GM18511 (cell line): ENCODE data around the gene ATCAY.

Source experiments
- ATAC-seq: cut with Tn5 transposase; IDR thresholded peaks from one replicate; pipeline ENCODE4 v1.9.1; 2021; ENCODE audit warnings: mild to moderate bottlenecking, moderate library complexity; ENCODE audit not compliant: unreplicated experiment

The ATCAY gene, protein sequence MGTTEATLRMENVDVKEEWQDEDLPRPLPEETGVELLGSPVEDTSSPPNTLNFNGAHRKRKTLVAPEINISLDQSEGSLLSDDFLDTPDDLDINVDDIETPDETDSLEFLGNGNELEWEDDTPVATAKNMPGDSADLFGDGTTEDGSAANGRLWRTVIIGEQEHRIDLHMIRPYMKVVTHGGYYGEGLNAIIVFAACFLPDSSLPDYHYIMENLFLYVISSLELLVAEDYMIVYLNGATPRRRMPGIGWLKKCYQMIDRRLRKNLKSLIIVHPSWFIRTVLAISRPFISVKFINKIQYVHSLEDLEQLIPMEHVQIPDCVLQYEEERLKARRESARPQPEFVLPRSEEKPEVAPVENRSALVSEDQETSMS

DNA sequence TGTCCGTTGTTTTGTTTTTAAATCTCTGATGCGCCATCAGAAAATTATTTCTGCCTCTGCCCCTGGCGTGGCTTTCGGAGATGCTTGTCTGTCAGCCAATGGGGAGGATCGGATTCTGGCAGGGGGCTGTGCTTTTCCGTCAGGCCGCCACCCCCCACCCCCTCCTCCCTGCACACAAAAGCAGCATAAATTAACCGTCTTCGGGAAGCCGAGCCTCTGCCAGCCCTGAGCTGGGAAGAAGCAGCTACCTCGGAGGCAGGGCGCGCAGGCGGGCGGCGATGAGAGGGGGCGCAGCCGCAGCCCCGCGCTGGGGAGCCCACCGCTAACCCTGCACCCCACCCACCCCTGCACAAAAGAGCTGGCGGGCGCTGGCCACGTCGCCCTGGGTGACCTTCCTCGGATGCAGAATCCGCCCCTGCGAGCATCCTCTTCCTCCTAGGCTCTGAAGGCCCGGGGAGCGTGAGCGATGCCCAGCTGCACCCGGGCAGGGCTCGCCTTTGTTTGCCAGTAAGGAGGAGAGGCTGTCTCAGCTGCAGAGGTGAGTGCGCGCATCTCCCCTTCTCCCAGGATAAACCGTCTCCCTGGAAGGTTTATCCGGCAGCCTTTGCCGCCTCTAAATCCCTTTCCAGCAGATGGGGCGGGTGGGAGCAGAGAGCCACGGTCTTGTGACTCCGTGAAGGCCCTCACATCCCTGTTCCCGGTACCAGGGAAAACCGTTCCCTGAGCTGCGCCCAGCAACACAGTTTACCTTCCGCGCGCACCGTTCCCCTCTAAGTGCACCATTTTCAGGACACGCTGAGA, at the start of gene ATCAY:
ATCAY (plus strand) TSS at position 215 of the 801 bp plus-strand sequence. CDS start 5,083 bp downstream, outside the sequence.
- ATAC-seq = no peak

DNA sequence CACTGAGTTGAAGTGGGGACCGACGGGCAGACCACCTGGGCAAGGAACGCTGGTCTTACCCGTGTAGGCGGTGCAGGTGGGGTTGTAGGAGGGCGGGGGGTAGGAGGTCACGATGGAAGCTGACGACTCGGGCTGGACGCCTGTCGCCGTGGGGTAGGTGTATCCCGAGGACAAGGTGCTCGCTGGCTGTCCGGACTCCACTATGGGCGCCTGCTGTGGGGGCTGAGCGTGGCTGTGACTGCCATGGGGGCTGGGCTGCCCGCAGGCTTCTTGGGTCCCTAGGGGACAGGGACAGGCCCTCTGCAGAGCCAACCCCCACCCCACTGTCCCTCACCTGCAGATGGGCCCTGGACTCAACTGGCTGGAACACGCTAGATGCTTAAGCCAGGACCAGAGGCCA, 48.9 kb upstream of the ATCAY start:
- no peak for ATAC-seq

DNA sequence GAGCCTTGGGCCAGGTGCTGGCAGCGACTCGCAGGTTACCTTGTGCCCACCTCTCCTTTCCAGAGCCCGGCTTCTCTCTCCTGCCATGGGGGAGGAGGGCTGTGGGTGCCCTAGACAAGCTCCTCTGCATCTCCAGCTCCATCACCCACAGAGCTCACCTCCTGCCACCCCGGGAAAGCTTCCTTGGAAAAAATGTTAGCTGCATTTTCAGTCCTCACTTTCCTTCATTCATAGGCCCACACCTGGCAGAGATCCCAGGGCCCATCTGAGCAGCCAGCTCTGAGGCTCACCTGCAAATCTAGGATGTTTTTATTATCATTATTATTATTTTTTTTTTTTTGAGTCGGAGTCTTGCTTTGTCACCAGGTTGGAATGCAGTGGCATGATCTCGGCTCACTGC, 48.5 kb upstream of the ATCAY start:
- no peak for ATAC-seq

DNA sequence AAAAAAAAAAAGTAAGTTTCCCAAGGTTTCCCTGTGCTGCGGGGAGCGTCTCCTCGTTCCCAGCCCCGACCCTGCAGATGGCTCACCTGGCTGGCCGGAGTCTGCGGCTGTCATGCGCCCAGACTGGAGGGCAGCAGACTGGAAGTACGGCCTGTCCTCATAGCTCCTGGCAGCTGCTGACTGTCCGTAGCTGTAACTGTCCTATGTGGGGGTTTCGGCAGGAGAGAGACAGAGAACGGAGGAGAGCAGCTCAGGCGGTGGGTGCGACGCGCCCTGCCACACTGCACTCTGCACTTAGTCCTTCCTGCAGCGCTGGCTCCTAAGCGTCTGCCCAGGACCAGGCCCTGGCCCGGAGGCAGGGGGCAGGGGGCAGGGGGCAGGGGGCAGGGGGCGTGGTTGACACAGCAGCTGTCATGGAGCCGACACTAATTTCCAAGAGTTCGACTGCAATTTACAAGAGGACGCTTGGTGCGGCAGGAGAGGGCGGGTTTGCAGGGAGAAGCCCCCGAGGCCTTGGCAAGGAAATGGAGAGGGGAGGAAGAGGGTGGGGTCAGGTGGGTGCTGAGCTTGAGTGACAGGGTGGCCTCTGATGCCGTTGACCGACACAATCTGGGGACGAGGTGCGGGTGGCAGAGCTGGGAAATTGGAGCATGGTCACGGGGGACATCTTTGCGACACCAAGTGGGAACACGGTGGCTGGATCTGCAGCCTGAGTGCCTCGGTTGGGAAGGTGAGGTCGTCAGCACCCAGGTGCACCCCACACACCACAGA, 46.7 kb upstream of the ATCAY start:
- no peak for ATAC-seq

DNA sequence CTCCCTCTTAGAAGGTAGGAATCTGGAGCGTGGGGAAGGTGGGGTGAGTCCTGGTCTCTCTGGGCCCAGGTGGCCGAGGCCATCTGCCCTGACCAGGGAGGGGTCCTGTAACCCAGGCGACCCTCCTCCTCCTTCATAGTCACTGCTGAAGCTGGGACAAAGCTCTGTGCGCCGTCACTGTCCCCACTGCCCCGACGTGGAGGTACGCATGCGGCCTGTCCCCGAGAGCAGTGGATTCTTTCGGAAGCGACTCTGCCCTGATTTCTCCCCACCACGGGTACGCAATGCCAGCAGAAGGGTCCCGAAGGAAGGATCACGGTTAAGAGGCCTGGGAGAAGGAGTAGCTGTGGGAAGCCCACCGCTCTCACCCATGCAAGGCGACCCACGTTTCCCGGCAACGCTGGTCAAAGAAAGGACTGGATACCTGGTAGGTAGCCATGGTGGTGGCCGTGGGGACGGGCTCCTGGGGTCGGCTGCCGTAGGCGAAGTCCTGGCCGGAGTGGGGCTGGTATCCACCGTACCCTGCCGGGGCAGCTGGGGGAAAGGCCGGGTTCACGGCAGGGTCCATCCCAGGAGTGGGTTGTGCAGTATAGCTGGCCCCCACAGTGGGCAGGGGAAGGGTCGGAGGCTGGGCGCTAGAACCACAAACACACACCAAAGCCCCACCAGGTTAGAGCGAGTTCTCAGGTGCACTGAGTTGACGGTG, 46.0 kb upstream of the ATCAY start:
- no peak for ATAC-seq

DNA sequence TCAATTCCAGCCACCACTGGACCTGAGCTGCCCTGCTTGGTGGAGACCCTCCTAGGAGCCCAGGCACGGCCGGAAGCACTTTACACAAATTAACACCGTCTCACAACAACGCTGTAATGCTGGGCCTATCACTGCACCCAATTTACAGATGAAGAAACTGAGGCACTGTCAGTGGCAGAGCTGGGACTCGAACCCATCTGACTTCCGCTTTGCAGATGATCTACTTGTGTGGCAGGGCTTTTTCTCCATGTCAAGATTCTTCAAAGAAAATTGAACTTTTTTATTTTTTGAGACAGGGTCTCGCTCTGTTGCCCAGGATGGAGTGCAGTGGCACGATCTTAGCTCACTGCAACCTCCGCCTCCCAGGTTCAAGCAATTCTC, 45.4 kb upstream of the ATCAY start:
- no peak for ATAC-seq

DNA sequence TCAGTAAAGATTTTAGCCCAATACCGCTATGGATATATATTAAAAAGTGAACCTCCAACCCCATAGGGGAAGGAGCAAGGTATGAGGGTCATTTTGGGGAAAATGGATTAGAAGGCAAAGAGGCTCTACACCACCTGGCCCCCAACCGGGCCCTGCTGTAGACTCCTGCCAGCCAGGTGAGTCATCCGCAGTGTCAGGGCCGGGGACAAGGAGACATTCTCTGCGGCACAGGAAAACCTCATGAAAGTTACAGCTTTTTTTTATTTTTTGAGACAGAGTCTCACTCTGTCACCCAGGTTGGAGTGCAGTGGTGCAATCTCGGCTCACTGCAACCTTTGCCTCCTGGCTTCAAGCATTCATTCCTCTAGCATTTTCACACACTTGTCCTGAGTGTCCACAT, 43.6 kb upstream of the ATCAY start:
- no peak for ATAC-seq

DNA sequence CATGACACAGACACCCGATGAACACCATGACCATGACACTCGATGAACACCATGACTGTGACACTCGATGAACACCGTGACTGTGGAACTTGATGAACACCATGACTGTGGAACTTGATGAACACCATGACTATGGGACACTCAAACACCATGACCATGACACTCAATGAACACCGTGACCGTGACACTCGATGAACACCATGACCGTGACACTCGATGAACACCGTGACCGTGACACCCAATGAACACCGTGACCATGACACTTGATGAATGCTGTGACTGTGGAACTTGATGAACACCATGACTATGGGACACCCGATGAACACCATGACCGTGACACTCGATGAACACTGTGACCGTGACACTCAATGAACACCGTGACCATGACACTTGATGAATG, 43.2 kb upstream of the ATCAY start:
- ATAC-seq = no peak

DNA sequence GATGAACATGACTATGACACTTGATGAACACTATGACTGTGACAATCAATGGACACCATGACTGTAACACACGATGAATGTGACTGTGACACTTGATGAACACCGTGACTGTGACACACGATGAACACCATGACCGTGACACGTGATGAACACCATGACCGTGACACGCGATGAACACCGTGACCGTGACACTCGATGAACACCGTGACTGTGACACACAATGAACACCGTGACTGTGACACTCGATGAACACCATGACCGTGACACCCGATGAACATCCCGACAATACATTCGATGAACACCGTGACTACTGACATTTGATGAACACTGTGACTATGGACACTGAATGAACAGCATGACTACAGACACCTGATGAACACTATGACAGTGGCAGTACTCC, 42.6 kb upstream of the ATCAY start:
- ATAC-seq = no peak

DNA sequence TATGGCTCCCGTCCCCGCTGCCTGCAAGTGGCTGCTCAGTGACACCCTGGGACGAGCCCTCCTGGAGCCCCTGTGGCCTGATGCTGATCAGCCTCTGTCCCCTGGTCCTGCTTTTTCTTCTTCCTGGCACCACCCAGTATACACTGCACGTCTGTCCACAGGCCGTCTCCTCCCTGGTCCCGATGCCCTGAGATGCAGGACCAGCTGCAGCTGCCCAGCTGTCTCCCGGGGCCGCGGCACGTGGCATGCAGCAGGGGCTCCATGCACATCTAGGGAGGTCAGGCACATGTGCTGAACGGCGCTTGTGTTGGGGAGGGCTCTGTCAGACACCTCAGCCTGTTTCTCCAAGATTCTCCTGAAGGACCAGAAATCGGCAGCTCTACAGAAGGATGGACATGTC, 41.8 kb upstream of the ATCAY start:
- no peak for ATAC-seq

DNA sequence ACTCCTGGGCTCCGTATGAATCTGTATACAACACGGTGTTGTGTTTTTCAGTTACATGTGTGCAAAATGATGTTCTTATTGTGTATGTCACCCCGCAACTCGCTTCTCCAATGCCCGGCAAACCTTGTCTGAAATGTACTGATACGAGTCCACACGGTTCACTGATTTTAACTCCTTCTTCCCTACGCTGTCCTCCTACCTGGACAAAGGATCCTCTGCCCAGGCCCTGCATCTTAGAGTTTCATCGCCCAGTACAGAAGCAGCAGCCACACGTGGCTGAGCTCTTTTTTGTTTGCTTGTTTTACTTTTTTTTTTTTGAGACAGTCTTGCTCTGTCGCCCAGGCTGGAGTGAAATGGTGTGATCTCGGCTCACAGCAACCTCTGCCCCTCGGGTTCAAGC, 40.5 kb upstream of the ATCAY start:
- ATAC-seq = no peak

DNA sequence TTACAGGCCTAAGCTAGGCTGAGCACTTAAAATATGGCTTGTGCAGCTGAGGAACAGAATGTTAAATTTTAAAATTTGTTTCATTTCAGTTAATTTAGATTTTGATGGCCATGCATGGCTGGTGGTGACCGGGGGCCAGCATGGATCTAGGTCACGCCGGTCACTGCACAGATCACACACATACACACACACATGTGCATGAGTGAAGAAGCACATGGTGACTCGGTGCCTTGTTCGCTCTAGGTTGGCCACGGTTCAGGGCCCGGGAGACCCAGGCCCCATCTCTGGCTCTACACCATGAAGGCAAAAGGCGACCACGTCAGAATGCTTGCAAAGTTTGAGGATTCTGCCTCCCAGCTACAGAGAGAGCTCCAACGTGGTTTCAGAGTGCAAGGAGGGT, 39.7 kb upstream of the ATCAY start:
- no peak for ATAC-seq

DNA sequence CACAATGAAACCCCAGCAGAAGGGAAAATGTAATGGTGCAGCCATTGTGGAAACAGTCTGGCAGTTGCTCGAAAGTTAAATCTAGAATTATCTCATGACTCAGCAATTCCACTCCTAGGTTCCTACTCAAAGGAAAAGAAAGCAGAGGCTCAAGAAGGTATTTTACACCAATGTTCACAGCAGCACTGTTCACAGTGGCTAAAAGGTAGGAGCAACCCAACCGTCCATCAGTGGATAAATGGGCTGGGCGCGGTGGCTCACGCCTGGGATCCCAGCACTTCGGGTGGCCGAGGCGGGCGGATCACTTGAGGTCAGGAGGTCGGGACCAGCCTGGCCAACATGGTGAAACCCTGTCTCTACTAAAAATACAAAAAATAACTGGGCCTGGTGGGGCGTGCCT, 37.5 kb upstream of the ATCAY start:
- ATAC-seq = no peak

DNA sequence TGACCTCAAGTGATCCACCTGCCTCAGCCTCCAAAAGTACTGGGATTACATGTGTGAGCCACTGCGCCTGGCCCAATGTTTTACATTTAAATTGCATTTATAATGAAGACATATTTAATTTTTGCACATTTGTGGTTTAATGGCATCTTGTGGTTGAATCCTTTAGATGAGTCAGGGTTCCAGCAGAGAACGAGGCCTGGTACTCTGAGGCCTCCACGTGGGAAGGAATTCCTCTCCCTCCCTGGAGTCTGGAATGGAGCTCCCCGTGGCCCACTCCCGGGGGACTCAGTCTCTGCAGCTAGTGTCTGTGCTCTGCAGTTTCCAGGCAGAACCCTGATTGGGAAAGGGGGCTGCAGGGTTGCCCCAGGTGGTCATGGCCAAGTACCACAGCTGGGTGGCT, 35.9 kb upstream of the ATCAY start:
- ATAC-seq = no peak

DNA sequence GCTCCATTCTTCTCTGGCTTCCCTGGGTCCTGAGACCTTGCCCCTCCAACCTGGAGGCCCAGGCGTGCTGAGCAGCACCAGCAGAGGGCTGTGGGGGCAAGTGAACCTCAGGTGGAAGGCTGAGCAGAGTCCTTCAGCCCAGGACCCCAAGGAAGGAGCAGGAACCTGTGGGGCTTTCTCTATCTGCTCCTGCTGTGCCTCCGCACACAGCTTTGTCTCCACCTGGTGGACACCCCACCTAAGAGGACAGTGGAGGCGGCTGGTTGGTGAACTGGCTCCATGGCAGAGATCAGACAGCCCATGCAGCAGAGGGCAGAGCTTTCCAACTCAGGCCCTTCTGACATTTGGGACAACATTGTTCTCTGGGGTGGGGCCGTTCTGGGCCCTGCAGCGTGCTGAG, 31.4 kb upstream of the ATCAY start:
- no peak for ATAC-seq

DNA sequence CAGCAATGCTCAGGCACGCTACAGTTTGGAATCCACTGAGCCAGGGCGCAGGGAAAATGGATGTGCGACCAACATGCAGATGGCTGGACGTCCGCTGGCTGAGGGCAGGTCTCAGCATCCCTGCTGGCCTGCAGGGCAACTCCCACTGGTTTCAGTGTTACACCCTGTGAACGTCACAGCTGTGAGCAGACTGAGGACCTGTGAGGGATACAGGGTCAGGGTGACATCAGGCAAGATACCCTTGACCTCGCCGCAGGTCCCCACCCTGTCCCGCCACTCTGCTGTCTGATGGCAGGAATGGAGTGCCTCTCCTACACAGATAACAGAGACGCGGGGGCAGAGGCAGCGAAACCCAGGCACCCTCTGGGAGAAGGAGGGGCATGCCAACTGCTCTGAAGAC, 30.7 kb upstream of the ATCAY start:
- ATAC-seq = no peak

DNA sequence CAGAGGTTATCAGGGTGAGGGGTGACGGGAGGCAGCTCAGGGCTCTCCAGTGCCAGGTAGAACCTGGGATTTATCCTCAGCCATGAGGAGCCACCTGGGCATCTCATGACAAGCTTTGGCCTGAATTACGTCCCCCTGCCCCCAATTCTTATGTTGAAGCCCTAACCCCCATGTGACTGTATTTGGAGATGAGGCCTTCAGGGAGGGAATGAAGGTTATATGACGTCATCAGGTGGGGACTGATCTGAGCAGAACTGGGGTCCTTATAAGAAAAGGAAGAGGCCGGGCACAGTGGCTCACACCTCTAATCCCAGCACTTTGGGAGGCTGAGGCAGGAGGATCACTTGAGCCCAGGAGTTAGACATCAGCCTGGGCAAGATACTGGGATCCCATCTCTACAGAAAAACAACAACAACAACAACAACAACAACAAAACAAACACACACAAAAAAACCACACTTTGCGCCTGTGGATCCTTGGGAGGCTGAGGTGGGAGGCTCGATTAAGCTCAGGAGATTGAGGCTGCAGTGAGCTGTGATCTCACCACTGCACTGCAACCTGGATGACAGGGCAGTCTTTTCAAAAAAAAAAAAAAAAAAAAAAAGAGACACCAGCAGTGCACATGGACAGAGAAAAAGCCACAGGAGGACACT, 30.0 kb upstream of the ATCAY start:
- no peak for ATAC-seq

DNA sequence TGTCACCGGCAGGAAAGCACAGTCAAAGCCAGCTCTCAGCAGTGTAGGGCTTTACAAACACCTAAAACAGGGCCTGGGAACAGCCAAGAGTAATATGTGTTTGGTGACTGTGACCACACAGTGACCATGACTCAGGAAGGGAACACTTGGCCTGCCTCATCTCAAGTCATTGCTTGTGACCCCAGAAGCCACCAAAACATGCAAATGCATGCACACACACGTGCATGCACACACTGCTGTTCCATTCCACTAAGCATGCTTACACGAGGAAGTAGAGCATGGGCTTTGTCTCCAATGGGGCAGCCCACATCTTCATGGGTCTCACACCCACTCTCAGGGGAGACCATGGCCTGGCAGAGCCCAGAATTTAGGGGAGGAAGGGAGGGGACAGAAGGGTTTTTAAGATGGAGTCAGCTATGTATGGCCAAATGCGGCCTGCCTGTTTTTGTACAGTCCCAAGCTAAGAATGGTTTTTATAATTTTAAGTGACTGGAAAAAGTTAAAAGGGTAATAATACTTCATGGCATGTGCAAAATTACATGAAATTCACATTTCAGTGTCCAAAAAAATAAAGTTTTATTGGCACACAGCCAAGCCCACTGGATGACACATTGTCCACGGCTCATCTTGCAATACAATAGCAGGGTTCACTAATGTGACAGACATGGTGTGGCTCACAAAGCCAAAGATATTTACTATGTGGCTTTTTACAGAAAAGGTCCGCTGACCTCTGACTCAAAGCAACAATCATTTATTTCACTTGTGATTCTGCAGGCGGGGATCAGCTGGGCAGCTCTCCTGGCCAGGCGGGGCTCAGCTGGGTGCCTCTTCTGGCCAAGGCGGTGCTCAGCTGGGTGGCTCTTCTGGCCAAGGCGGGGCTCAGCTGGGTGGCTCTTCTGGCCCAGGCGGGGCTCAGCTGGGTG, 29.0 kb upstream of the ATCAY start:
- no peak for ATAC-seq

DNA sequence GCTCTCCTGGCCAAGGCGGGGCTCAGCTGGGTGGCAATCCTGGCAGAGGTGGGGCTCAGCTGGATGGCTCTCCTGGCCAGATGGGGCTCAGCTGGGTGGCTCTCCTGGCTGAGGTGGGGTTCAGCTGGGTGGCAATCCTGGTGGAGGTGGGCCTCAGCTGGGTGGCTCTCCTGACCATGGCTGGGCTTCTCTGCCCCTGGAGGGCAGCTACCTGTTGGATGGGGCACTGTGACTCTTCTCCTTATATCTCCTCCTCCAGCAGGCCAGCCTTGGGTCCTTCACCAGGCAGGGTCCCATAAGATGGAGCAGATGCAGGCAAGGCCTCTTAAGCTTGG, 28.3 kb upstream of the ATCAY start:
- ATAC-seq = no peak
